GM12878 (cell line): Measurements from ENCODE around the gene HESX1. TPM values are rescaled to one million over a fixed set of nuclear protein-coding genes. Genes with fewer than 3 reads are reported as not detected.

Experiments
- ATAC-seq: fragments of 200-7000 bp; cut with Tn5 transposase; 3 replicates; pipeline ENCODE4 v1.9.1; 2020; ENCODE audit warnings: mild to moderate bottlenecking, moderate library complexity
- BruUV-seq: library from RNA; stranded (reverse); fragments of 400-500 nt; replicated peaks from 2 replicates; lab custom pipeline; 2021; lab: Mats Ljungman, UMichigan
- CTCF ChIA-PET: fragments of 300-600 bp; sonication (Branson Sonifier 250); formaldehyde crosslinking; extraction: SDS; loops from one replicate; lab custom pipeline; 2021; ENCODE audit warnings: inconsistent platforms; lab: Yijun Ruan, JAX
- POLR2A ChIA-PET: fragments of 350-600 bp; formaldehyde crosslinking; extraction: SDS; loops from one replicate; lab custom pipeline; 2021; ENCODE audit warnings: inconsistent platforms; lab: Charles Lee
- RAD21 ChIA-PET: fragments of 300-600 bp; sonication (Branson Sonifier 250); formaldehyde crosslinking; loops from one replicate; lab custom pipeline; 2023; ENCODE audit warnings: antibody characterized with exemption; ENCODE audit not compliant: unreplicated experiment; lab: Charles Lee
- SMC1A ChIA-PET: fragments of 300-600 bp; sonication (Branson Sonifier 250); formaldehyde crosslinking; loops from one replicate; lab custom pipeline; 2023; ENCODE audit not compliant: unreplicated experiment, uncharacterized antibody; lab: Charles Lee
- DNase-seq: peaks from one replicate; pipeline ENCODE4 v3.0.0-alpha.2; 2011; ENCODE audit warnings: low read depth, low spot score
- FAIRE-seq: peaks from 3 replicates; lab custom pipeline; 2011; peaks lifted over from hg19 to GRCh38; lab: Jason Lieb, UNC
- H2AFZ ChIP-seq: 2 replicates; pipeline ENCODE4 v1.6.0; 2011; ENCODE audit warnings: low read depth, low read length, control low read depth; ENCODE audit not compliant: control insufficient read depth
- H3K27ac ChIP-seq: 2 replicates; pipeline ENCODE4 v1.5.1; 2011; ENCODE audit warnings: control low read depth; ENCODE audit not compliant: control insufficient read depth, insufficient read depth
- H3K27me3 ChIP-seq, 2 experiments: replicated peaks in 1 of 2; 2 replicates each; pipeline versions ENCODE4 v1.6.0 to v1.6.1; 2011; ENCODE audit warnings: low read length in 1 of 2; ENCODE audit not compliant: control insufficient read depth in 2 of 2, insufficient read depth in 2 of 2
- H3K36me3 ChIP-seq, 2 experiments: 2 replicates each; pipeline ENCODE4 v1.5.1; 2011; ENCODE audit warnings: low read length in 1 of 2; ENCODE audit not compliant: control insufficient read depth in 2 of 2, insufficient read depth in 2 of 2
- H3K4me1 ChIP-seq: 2 replicates; pipeline ENCODE4 v1.6.1; 2011; ENCODE audit warnings: mild to moderate bottlenecking, low read length, moderate library complexity, mixed read lengths; ENCODE audit not compliant: control insufficient read depth, insufficient read depth
- H3K4me2 ChIP-seq: 2 replicates; pipeline ENCODE4 v1.6.0; 2011; ENCODE audit warnings: control low read depth; ENCODE audit not compliant: control insufficient read depth, insufficient read depth
- H3K4me3 ChIP-seq: fragments of 200-600 bp; sonication (generic); 2 replicates; pipeline ENCODE4 v1.5.1; 2016
- H3K79me2 ChIP-seq: 2 replicates; pipeline ENCODE4 v1.6.0; 2011; ENCODE audit warnings: low read length; ENCODE audit not compliant: control insufficient read depth, insufficient read depth
- H3K9ac ChIP-seq: 2 replicates; pipeline ENCODE4 v1.8.0; 2011; ENCODE audit warnings: low read length, control low read depth, mixed read lengths; ENCODE audit not compliant: control insufficient read depth, insufficient read depth
- H3K9me3 ChIP-seq: replicated peaks from 3 replicates; pipeline ENCODE4 v1.5.1; 2011; ENCODE audit warnings: mild to moderate bottlenecking, low read length; ENCODE audit not compliant: control insufficient read depth, insufficient read depth
- H4K20me1 ChIP-seq: 2 replicates; pipeline ENCODE4 v1.6.0; 2011; ENCODE audit not compliant: control insufficient read depth, insufficient read depth
- BRCA1 ChIP-seq: IDR thresholded peaks from 2 replicates; pipeline ENCODE4 v1.6.1; 2011; ENCODE audit warnings: low read depth, low read length, improper control_type of control experiment
- CHD1 ChIP-seq: IDR thresholded peaks from 2 replicates; pipeline ENCODE4 v1.6.1; 2012; ENCODE audit warnings: low read depth, low read length, improper control_type of control experiment
- FOS ChIP-seq: IDR thresholded peaks from 3 replicates; pipeline ENCODE4 v1.6.1; 2011; ENCODE audit warnings: borderline replicate concordance; ENCODE audit not compliant: insufficient read length; ENCODE audit errors: extremely low read depth
- HDAC6 ChIP-seq: fragments of 200-600 bp; sonication (generic); IDR thresholded peaks from one replicate; pipeline ENCODE4 v1.8.0; 2017; ENCODE audit warnings: antibody characterized with exemption; ENCODE audit not compliant: unreplicated experiment
- MEF2B ChIP-seq: fragments of 450-650 bp; IDR thresholded peaks from 2 replicates; pipeline ENCODE4 v1.6.1; 2018; ENCODE audit warnings: mild to moderate bottlenecking, moderate library complexity; ENCODE audit not compliant: partially characterized antibody, poor library complexity, severe bottlenecking
- MTA2 ChIP-seq: fragments of 450-650 bp; IDR thresholded peaks from 2 replicates; pipeline ENCODE4 v1.6.1; 2016; ENCODE audit warnings: low read depth, mild to moderate bottlenecking, moderate library complexity
- MYC ChIP-seq: IDR thresholded peaks from 2 replicates; pipeline ENCODE4 v1.6.1; 2011; ENCODE audit warnings: mild to moderate bottlenecking, low read length, moderate library complexity, inconsistent platforms; ENCODE audit not compliant: insufficient read depth, insufficient replicate concordance, insufficient read length, severe bottlenecking
- NR2C1 ChIP-seq: fragments of 450-650 bp; IDR thresholded peaks from 2 replicates; pipeline ENCODE4 v1.6.1; 2017; ENCODE audit warnings: antibody characterized with exemption, mild to moderate bottlenecking, moderate library complexity
- POLR2AphosphoS5 ChIP-seq: IDR thresholded peaks from 2 replicates; pipeline ENCODE4 v1.6.1; 2011; ENCODE audit warnings: mild to moderate bottlenecking, low read length, inconsistent platforms
- RCOR1 ChIP-seq: conservative IDR thresholded peaks from 2 replicates; pipeline ENCODE4 v1.6.1; 2012; ENCODE audit warnings: low read depth, low read length, improper control_type of control experiment
- SMC3 ChIP-seq: IDR thresholded peaks from 2 replicates; pipeline ENCODE4 v1.6.1; 2011; ENCODE audit warnings: low read length, improper control_type of control experiment, borderline replicate concordance
- ZNF217 ChIP-seq: fragments of 450-650 bp; IDR thresholded peaks from 2 replicates; pipeline ENCODE4 v1.6.1; 2017; ENCODE audit warnings: antibody characterized with exemption, mild to moderate bottlenecking
- WGBS: methylation state at CpG from one replicate; pipeline ENCODE4 v1.1.6; 2016; ENCODE audit warnings: low lambda C conversion rate; ENCODE audit not compliant: insufficient replicate concordance, insufficient coverage; ENCODE audit errors: missing lambda C conversion rate; 5-methylcytosine and 5-hydroxymethylcytosine counted together
- in situ Hi-C: fragments of 300-500 bp; cut with MboI; formaldehyde crosslinking; loops from 9 replicates; pipeline ENCODE4 v1.14.3; 2018; ENCODE audit warnings: mixed read lengths
- intact Hi-C: fragments of 100-400 bp; cut with micrococcal nuclease; formaldehyde crosslinking; loops from one replicate; pipeline ENCODE4 v1.14.2; 2022; ENCODE audit not compliant: unreplicated experiment
- polyA plus RNA-seq, 11 experiments: library from polyadenylated mRNA; depleted of rRNA in 4 of 11; unstranded in 6 of 11; stranded (reverse) in 5 of 11; fragments of >200 nt; fragmentation: Nextera tagmentation in 4 of 11; fragmentation: Illumina TruSeq in 1 of 11; extraction: Ambion mirVana in 4 of 11; extraction: Trizol in 1 of 11; gene quantifications; 1 replicate in 1 of 11; 2 replicates in 10 of 11; pipeline versions ENCODE4 v1.2.1 to v1.2.3, GENCODE V29; 2011 to 2016; ENCODE audit warnings: inconsistent platforms in 2 of 11, missing spikeins in 2 of 11, low read depth in 1 of 11
- total RNA-seq, 4 experiments: library from RNA; depleted of rRNA in 3 of 4; stranded (reverse); fragments of >200 nt in 3 of 4; fragmentation: Illumina TruSeq in 1 of 4; extraction: Trizol in 1 of 4; gene quantifications; 2 replicates each; pipeline versions ENCODE4 v1.2.1 to v1.2.3, GENCODE V29; 2013 to 2021
- TF ChIP-seq, protein P1 (sequence below): IDR thresholded peaks from 2 replicates; pipeline ENCODE4 v1.6.1; 2012; ENCODE audit warnings: improper control_type of control experiment, low read depth, low read length; ENCODE audit not compliant: insufficient replicate concordance
- TF ChIP-seq, protein P2 (sequence below): IDR thresholded peaks from 2 replicates; pipeline ENCODE4 v1.6.1; 2012; ENCODE audit warnings: mild to moderate bottlenecking, low read depth, low read length

Gene HESX1
- total and polyA plus RNA-seq, 10 of the 15 experiments (the other 5 are each of a cell fraction or from before 2014, with no cell fraction given), result 2.5 to 5.9 (median 4.3) TPM

DNA sequence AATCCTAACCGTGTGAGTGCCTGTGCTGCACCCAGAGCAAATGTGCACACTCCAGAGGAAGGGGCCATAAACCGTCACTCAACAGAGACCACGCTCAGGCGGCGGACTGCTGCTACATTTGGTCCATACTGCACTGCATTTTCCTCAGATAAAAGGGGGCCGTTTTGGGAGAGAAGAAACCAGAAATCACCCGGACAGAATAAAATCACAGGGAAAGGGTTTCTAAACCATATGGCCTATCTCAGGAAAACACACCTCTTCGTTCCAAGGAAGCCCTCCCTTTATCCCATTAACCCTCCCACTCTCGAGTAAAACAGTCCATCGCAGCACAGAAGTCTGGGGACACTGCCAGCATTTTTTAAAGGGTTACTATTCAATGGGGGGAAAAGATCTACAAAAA is 42.2 kb downstream of the HESX1 start:
- H3K79me2 ChIP-seq, result no peaks in the 10 kb centered on the region
- no peak for TF ChIP-seq RCOR1
- TF ChIP-seq, protein P1, sequence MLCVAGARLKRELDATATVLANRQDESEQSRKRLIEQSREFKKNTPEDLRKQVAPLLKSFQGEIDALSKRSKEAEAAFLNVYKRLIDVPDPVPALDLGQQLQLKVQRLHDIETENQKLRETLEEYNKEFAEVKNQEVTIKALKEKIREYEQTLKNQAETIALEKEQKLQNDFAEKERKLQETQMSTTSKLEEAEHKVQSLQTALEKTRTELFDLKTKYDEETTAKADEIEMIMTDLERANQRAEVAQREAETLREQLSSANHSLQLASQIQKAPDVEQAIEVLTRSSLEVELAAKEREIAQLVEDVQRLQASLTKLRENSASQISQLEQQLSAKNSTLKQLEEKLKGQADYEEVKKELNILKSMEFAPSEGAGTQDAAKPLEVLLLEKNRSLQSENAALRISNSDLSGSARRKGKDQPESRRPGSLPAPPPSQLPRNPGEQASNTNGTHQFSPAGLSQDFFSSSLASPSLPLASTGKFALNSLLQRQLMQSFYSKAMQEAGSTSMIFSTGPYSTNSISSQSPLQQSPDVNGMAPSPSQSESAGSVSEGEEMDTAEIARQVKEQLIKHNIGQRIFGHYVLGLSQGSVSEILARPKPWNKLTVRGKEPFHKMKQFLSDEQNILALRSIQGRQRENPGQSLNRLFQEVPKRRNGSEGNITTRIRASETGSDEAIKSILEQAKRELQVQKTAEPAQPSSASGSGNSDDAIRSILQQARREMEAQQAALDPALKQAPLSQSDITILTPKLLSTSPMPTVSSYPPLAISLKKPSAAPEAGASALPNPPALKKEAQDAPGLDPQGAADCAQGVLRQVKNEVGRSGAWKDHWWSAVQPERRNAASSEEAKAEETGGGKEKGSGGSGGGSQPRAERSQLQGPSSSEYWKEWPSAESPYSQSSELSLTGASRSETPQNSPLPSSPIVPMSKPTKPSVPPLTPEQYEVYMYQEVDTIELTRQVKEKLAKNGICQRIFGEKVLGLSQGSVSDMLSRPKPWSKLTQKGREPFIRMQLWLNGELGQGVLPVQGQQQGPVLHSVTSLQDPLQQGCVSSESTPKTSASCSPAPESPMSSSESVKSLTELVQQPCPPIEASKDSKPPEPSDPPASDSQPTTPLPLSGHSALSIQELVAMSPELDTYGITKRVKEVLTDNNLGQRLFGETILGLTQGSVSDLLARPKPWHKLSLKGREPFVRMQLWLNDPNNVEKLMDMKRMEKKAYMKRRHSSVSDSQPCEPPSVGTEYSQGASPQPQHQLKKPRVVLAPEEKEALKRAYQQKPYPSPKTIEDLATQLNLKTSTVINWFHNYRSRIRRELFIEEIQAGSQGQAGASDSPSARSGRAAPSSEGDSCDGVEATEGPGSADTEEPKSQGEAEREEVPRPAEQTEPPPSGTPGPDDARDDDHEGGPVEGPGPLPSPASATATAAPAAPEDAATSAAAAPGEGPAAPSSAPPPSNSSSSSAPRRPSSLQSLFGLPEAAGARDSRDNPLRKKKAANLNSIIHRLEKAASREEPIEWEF, result no peak
- no peak for TF ChIP-seq ZNF217
- no peak for TF ChIP-seq CHD1
- TF ChIP-seq NR2C1, result no peak
- no peak for TF ChIP-seq BRCA1
- TF ChIP-seq, protein P2, sequence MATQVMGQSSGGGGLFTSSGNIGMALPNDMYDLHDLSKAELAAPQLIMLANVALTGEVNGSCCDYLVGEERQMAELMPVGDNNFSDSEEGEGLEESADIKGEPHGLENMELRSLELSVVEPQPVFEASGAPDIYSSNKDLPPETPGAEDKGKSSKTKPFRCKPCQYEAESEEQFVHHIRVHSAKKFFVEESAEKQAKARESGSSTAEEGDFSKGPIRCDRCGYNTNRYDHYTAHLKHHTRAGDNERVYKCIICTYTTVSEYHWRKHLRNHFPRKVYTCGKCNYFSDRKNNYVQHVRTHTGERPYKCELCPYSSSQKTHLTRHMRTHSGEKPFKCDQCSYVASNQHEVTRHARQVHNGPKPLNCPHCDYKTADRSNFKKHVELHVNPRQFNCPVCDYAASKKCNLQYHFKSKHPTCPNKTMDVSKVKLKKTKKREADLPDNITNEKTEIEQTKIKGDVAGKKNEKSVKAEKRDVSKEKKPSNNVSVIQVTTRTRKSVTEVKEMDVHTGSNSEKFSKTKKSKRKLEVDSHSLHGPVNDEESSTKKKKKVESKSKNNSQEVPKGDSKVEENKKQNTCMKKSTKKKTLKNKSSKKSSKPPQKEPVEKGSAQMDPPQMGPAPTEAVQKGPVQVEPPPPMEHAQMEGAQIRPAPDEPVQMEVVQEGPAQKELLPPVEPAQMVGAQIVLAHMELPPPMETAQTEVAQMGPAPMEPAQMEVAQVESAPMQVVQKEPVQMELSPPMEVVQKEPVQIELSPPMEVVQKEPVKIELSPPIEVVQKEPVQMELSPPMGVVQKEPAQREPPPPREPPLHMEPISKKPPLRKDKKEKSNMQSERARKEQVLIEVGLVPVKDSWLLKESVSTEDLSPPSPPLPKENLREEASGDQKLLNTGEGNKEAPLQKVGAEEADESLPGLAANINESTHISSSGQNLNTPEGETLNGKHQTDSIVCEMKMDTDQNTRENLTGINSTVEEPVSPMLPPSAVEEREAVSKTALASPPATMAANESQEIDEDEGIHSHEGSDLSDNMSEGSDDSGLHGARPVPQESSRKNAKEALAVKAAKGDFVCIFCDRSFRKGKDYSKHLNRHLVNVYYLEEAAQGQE, result no peak
- no peak for TF ChIP-seq SMC3
- TF ChIP-seq MYC, result no peak
- TF ChIP-seq MEF2B, result no peak
- no peak for TF ChIP-seq FOS
- TF ChIP-seq HDAC6, result no peak
- TF ChIP-seq MTA2, result no peak
- no peak for TF ChIP-seq POLR2AphosphoS5
- TF ChIP-seq, all 136 proteins: peak for 0
- Histone ChIP-seq H2AFZ (no peak overlapping the region), H3K27ac (no peak overlapping the region), H3K27me3 (peaks cover under 1 to 6% of the 10 kb centered on the region in 2 experiments; a peak in 3 of 4 replicates), H3K4me2 (no peak overlapping the region), H3K9ac (no peak overlapping the region), H3K36me3 (no peaks in the 10 kb centered on the region), H3K4me3 (no peak overlapping the region), H4K20me1 (no peaks in the 10 kb centered on the region), H3K4me1 (no peaks in the 10 kb centered on the region), H3K9me3 (no peaks in the 10 kb centered on the region)
- 55% methylated on average over 10 of the region's 10 CpGs for WGBS
- in situ Hi-C loops (no loop called here), intact Hi-C loops (no loop called here)
- no peak for ATAC-seq
- POLR2A ChIA-PET, result interaction anchor here (0.6 kb wide), 1 partner anchor 136 kb away, joined by 3 read pairs; no protein-coding TSS in a partner anchor
- no TSS peak for BruUV-seq
- SMC1A ChIA-PET, result interaction anchor here (0.8 to 1.5 kb wide), 2 partner anchors 13 to 64 kb away, joined by 3 read pairs; no protein-coding TSS in a partner anchor
- no peak for FAIRE-seq
- CTCF ChIA-PET, result no interaction called here
- RAD21 ChIA-PET, result no interaction called here
- DNase-seq, result no peak
